Gastrocnemius medialis (tissue), 4 donors: Measurements from ENCODE around the gene PLAAT5.

Source experiments
- CTCF ChIP-seq, 5 experiments: fragments of 450-650 bp in 3 of 5; fragments of 200-600 bp in 2 of 5; sonication (generic) in 2 of 5; IDR thresholded peaks in 4 of 5; conservative IDR thresholded peaks in 1 of 5; 1 replicate in 4 of 5; 2 replicates in 1 of 5; pipeline ENCODE4 v1.5.1; 2016 to 2019; ENCODE audit warnings: antibody characterized with exemption in 5 of 5, mild to moderate bottlenecking in 3 of 5, moderate library complexity in 3 of 5
- POLR2A ChIP-seq, 2 donors: fragments of 450-650 bp; IDR thresholded peaks; one replicate each; pipeline ENCODE4 v1.6.1; 2017; ENCODE audit warnings: antibody characterized with exemption in 2 of 2, mild to moderate bottlenecking in 2 of 2, moderate library complexity in 2 of 2

DNA sequence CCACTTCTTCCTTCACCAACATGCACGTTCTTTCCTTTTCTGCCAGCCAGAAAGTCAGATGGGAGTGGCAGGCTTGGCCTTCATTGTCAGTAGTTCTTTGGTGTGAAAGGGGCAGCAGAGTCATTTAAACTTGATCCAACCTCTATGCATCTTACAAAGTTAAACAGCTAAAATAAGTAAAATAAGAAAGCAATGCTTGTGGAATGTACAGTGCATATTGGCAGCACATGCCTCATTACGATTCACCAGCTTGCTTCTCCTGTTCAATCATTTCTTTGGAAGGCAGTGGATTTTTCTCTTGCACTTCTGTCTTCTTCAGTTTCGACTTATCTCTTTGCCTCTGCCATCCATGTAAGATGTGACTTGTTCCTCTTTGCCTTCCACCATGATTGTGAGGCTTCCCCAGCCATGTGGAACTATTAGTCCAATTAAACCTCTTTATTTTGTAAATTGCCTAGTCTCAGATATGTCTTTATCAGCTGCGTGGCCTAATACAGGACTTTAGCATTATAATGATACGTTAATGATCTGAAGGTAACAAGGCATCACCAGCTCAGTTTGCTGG, 29.7 kb upstream of the PLAAT5 start:
- TF ChIP-seq POLR2A (IDR thresholded peaks at IDR 0.05) (no peak), CTCF (IDR thresholded peaks at IDR 0.05 in 4 of 5, conservative IDR thresholded peaks at IDR 0.05 in 1 of 5) (no peak)
